Activated T-helper 1 cell treated with anti-CD3 and anti-CD28 coated beads, Interleukin-2, amount 50 U/mL, for 16 hours (primary cell): ENCODE results near the gene SH3BGRL3.
A peak's percentile ranks its signal among the peaks of the same experiment; 100 is the strongest.
"Not testable (repeated sequence)": the region's sequence is repeated elsewhere in the genome, so short reads cannot be mapped to it uniquely, and the experiment has no call there.

Source experiments
- DNase-seq, 2 donors: peaks; one replicate each; pipeline ENCODE4 v3.0.0-alpha.2; 2020; ENCODE audit warnings: low read depth in 1 of 2, low spot score in 1 of 2

SH3BGRL3 gene

DNA sequence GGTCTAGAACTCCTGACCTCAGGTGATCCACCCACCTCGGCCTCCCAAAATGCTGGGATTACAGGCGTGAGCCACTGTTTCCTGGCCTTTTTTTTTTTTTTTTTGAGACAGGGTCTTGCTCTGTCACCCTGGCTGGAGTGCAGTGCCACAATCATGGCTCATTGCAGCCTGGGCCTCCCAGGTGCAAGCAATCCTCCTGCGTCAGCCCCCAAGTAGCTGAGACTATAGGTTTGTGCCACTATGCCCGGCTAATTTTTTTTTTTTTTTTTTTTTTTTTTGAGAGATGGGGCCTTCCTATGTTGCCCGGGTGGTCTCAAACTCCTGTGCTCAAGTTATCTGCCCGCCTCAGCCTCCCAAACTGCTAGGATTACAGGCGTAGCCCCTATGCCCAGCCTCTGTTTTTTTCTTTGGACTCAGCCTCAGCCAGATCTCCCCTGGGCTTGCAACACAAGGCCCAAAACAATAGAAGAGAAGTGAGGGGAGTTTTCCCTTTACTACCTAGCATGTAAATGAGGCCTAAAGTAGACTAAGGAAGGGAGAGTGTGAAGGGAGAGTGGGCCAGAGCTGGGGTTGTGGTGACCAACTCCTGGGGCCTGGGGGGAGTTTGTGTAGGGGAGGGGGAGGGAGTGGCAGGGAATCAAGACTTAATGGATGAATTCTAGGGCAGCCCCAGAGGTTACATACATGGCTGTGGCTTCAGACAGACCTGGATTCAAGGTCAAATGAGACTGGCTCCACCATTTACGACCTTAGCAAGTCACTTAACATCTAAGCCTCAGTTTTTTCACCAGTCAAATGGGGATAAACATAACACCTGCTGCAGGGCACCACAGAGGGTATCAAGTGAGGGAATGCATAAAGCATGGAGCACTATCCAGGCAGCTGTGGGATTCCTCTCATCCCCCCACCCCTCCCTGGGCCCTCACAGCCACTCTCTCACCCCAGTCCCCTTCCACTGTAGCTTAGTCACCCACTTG is 36.3 kb downstream of the SH3BGRL3 start:
- no peak for DNase-seq

DNA sequence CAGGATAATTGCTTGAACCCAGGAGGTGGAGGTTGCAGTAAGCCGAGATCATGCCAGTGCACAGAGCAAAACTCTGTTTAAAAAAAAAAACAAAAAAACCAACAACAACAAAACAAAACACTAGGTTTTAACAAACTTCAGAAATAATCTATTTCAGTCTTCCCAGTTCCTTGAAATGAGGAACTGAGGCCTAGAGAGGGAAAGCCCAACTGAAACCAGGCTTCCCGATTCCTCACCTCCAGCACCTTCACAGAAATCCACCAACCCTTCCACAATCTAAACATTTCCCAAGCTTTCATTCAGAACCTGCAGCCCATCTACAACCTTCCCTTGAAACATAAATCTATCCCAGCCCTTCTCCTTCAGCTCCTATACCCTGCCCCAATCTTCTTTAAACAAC is 37.3 kb downstream of the SH3BGRL3 start:
- no peak for DNase-seq

DNA sequence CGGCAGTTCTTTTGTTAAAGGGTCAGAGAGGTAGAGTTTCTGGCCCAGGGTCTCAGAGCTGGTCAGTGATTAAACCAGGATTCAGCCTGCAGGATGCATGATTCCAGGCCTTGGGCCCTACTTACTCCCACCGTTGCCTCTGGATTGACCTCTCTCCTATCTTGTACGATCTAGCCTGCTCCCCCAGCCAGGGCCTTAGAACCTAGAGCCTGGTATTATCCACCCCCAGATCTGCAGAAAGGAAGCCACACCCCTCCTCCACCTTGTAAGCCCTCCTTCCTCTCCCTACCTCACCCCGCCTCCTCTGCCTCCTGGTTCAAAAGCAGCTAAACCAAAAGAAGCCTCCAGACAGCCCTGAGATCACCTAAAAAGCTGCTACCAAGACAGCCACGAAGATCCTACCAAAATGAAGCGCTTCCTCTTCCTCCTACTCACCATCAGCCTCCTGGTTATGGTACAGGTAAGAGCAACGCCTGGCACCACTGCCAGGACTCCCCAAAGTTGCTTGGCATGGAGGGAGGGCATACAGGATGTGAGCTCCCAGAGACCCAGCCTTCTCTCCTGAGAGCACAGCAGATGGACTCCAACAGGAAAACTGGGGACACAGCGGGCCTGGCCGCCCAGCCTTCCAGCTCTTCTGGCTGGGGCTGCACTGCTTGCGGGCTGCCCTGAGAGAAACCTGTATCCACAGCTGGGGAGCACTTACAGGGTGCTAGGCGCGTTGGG is 37.9 kb downstream of the SH3BGRL3 start, which contains the start of gene CD52:
Gene CD52, plus strand, starts transcription at position 347 of the 726 bp plus-strand sequence. Its CDS starts 60 bp downstream, at position 407.
- DNase-seq: peak; percentile 52 to 53

DNA sequence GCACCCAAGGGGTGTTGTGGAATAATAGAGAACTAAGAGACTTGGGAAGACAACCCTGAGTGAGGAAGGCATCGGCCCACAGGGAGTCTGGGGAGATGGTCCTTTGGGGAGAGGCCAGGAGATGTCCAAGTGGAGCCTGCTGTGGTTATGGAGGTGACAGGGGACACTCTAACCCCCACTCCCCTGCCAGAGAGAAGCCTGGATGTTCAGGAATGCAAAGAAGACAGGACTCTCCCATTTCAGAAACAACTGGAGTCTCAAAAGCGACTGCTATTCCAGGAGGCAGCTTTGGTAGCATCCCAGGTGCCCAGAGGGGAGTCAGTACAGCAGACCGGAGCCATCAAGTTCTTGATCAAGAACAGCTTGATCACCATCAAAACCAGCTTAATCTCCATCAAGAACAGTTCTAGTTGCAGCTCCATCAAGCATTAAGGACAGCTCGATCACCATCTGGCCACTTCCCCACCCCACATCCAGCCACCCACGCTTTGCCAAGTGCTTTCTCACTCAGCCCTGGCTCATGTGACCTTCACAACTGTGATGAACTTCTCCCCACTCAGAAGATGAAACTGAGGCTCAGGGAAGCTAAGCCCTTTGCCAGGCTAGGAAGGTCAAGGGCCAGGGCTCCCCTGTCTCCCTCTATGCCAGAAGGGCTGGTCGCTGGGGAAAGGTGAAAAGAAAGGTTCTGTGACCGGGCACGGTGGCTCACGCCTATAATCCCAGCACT is 38.6 kb downstream of the SH3BGRL3 start:
- DNase-seq: no peak

DNA sequence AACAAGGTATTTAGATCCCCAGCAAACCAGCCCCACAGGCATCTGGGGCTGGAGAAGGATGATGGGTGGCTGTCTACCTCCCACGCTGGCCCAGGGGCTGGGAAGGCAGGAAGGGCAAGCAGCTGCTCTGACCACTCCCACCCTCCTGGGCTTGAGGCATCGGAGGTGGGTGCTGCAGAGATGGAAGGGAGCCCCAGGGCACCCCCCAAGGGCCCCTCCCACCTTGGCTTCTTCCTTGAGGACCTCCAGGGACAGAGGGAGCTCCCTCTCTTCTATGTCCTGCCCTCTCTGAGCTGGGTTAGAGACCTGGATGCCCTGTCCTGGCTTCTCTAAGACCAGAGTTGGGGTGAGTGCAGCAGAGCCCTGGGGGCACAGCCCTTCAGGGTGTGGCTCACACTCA is 41.0 kb downstream of the SH3BGRL3 start:
- DNase-seq: no peak

DNA sequence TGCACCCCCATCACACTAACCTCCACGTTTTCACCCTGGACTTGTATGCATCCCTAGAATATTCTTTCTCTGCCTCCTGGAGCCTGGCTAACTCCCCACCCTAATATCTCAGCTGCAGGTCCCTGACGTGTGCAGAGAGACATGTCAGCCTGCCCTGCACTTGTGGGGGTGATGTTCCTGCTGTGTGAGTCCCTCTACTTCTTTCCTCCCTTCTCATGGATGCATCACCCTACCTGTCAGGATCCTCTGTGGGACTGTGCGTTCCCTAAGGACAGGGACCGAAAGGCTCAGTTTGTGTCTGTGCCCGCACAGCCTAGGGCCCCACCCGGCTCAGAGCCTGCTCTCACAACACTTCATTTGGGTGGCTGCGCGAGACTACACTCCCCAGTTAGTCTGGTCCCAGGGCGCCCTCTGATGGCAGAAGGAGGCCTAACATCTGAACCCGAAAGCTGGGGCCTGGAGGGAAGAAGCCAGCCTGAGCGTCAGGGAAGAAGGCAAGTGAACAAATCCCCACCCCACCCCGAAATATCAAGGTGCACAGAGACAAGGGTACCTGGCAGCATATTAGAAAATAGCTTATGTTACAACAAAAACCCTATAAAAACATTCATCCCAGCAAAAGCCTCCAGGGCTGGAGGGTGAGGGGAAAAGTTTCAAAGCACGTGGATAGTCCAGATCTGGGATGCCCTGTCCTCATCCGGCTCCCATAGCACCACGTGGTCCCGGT is 41.6 kb downstream of the SH3BGRL3 start:
- peak; percentile 89 to 95 for DNase-seq

DNA sequence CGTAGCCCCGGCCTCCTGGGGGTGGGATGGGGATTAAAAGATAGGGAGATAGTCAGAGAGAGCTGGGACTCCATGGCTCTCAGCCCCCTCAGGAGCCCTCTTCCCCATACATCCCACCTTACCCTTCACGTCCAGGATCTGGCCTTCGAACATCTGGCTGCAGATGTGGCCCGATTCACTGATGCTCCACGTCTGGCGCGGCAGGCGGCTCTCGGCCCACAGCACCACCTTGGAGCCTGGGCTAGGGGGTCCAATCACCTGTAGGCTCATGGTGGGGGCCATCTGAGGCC is 42.1 kb downstream of the SH3BGRL3 start:
- DNase-seq: no peak

DNA sequence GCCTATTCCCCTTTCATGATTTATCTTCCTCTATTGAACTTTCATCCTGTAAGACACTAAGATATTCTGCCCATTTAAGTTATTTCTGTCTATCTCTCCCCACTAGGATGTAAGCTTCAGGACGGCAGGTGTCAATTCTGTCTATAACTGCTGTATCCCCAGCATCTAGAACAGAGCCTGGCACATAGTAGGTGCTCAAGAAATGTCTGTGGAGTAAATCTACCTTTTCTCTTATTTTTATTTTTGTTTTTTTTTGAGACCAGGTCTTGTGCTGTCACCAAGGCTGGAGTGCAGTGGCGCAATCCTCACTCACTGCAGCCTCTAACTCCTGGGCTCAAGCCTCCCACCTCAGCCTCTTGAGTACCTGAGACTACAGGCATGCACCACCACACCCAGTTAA is 43.5 kb downstream of the SH3BGRL3 start:
- DNase-seq: no peak

DNA sequence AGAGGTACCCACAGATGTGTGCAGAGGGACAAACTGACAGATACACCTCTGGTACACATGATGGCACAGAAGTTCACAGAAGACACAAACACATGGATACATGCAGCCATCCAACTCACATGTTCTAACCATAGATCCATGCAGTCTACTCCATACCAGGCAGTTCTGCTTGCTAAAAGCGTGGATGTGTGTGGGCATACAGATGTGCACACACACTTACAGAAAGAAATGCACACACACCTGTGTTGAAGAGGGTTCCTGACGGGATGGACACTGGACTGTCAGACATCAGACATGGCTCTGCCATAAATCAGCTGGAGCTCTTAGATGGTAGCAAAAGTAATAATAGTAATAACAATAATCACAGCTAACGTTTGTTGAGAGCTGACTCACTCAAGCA is 44.7 kb downstream of the SH3BGRL3 start:
- no peak for DNase-seq

DNA sequence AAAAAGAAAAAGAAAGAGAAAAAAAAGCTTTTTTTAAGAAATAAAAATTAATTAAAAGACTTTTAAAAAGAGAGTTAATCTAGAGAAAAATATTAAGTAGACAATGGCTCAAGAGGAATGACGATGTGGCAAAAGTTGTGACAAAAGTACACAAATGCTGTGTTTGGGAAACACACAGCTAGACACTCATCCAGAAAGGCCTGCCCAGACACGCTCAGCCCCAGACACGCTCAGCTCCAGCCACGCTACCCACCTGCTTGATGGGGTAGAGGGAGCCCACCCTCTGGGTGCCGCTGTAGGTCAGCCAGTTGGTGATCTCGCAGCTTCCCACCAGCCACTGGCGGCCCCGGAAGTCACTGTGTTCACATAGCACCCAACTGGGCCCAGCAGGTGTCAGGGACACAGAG is 48.1 kb downstream of the SH3BGRL3 start:
- no peak for DNase-seq

DNA sequence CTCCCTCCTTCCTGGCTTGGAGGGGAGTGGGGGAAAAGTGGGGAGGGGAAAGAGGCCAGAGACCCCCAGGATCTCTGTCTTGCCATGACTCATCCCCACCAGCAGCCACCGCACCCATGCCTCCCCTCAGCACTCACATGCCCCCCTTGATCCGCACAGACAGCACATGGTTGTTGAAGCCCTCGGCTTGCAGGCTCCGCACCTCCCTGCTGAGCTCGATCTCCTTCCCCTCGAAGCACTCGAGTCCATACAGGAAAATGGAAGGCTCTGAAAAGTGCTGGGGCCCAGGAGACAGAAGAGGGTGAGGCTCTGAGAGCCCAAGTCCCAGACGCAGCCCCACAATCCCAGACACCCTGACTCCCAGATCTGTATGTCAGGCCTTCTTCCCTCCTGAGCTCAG is 48.7 kb downstream of the SH3BGRL3 start:
- no peak for DNase-seq

DNA sequence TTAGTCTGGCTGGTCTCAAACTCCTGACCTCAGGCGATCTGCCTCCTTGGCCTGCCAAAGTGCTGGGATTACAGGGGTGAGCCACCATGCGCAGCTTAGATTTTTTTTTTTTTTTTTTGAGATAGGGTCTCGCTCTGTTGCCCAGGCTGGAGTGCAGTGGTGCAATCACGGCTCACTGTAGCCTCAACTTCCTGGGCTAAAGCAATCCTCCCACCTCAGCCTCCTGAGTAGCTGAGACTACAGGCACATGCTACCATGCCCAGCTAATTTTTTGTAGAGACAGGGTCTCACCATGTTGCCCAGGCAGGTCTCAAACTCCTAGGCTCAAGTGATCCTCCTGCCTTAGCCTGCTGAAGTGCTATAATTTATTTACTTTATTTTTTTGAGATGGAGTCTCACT is 49.5 kb downstream of the SH3BGRL3 start:
- DNase-seq: not testable (repeated sequence)

DNA sequence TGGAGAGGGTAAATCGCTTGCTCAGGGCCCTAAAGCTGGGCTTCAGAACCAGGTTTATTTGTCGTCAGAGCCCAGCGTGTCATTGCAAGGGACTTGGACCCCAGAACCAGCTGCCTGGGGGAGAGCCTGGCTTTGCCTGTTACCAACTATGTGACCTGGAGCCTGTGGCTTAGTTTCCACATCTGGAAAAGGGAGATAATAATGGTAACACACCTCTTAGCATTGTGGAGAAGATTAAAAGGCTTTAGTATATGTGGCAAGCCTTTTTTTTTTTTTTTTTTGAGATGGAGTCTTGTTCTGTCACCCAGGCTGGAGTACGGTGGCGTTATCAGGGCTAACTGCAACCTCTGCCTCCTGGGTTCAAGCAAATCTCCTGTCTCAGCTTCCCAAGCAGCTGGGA is 50.4 kb downstream of the SH3BGRL3 start:
- DNase-seq: no peak
